ENCODE results near the gene TNN. TPM values are rescaled to one million over a fixed set of nuclear protein-coding genes. Genes with fewer than 3 reads are reported as not detected.

Gene TNN
- total RNA-seq, 2 donors from 2014 or later = 0.63 to 0.79 TPM

DNA sequence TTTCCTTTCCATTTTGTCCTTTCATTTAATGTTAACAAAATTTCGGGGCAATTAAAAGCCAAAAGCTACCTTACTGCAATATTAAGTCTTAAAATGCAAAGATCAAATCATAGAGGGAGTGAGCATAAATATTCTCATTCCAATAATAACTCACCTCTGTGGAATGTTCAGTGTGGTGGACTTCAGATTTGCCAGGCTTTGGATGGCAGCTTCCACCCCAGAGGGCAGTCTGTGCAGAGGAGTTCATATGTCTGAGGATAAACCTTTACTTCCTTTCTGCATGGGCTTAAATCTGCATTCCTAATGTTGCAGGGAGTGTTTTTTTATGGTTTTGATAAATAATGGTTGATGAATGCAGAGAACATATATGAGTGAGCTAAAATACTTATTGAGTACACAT, 108.6 kb downstream of the TNN start:
- no peak overlapping the region for H3K27ac ChIP-seq

DNA sequence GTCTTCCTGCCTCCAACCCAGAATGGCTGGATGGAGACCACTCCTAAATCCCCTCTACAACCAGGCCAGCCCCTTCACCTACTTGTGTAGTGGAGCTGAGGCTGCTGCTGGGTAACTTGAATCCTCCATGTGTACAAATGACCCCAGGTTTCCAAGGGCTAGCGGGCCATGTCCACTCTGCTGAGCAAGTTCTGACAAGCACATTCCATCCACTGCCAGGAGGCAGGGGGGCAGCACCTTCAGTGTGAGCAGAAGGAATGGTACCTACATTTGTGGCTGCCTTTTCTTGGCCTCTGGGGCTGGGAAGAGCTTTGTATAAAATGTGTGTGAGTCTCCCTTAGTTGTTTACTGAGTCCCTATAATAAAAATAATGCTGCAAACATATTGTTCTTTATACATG, 110.4 kb downstream of the TNN start:
- no peak overlapping the region for H3K27ac ChIP-seq
- H3K27me3 ChIP-seq = no peaks in the 10 kb centered on the region
- H3K4me1 ChIP-seq = peaks cover 0 to 14% of the 10 kb centered on the region in 2 donors
- peaks cover 16% of the 10 kb centered on the region for H3K36me3 ChIP-seq
- no peak for DNase-seq (ENCODE audit: low spot score)
- H3K4me3 ChIP-seq = no peak overlapping the region
- H3K9me3 ChIP-seq = no peaks in the 10 kb centered on the region
- TF ChIP-seq, protein P1, sequence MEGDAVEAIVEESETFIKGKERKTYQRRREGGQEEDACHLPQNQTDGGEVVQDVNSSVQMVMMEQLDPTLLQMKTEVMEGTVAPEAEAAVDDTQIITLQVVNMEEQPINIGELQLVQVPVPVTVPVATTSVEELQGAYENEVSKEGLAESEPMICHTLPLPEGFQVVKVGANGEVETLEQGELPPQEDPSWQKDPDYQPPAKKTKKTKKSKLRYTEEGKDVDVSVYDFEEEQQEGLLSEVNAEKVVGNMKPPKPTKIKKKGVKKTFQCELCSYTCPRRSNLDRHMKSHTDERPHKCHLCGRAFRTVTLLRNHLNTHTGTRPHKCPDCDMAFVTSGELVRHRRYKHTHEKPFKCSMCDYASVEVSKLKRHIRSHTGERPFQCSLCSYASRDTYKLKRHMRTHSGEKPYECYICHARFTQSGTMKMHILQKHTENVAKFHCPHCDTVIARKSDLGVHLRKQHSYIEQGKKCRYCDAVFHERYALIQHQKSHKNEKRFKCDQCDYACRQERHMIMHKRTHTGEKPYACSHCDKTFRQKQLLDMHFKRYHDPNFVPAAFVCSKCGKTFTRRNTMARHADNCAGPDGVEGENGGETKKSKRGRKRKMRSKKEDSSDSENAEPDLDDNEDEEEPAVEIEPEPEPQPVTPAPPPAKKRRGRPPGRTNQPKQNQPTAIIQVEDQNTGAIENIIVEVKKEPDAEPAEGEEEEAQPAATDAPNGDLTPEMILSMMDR (IDR thresholded peaks at IDR 0.05) = no peak

More for the DNA sequence above, 108.6 kb downstream of the TNN start:
- H3K36me3 ChIP-seq = peaks cover 16% of the 10 kb centered on the region
- no peaks in the 10 kb centered on the region for H3K27me3 ChIP-seq
- no peak for DNase-seq (ENCODE audit: low spot score)
- no peak overlapping the region for H3K4me3 ChIP-seq
- no peaks in the 10 kb centered on the region for H3K9me3 ChIP-seq
- H3K4me1 ChIP-seq = peaks cover 0 to 14% of the 10 kb centered on the region in 2 donors
- TF ChIP-seq, protein P1 (IDR thresholded peaks at IDR 0.05) = no peak

DNA sequence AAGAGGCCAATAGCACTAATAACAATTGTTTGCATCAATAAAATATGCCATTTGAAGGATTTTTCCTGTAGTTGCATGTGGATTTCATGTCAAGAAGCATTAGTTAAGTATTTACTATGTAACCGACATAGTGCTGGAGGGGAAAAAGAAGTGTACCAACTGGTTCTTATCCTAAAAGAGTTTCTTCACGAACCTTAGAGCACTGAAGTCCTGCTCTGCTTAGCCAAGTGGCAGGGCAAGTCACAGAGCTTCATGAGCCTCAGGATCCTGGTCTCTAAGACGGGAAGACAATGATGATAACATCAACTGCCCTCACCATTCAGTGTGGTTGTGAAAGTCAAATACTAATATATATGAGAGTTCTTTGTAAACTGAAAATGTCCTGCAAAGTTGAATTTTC, 110.8 kb downstream of the TNN start:
- TF ChIP-seq, protein P1 (IDR thresholded peaks at IDR 0.05) = no peak
- Histone ChIP-seq H3K4me3 (no peak overlapping the region), H3K36me3 (peaks cover 16% of the 10 kb centered on the region), H3K27me3 (no peaks in the 10 kb centered on the region), H3K27ac (no peak overlapping the region), H3K4me1 (peaks cover 0 to 14% of the 10 kb centered on the region in 2 donors), H3K9me3 (no peaks in the 10 kb centered on the region)
- DNase-seq (ENCODE audit: low spot score) = no peak

DNA sequence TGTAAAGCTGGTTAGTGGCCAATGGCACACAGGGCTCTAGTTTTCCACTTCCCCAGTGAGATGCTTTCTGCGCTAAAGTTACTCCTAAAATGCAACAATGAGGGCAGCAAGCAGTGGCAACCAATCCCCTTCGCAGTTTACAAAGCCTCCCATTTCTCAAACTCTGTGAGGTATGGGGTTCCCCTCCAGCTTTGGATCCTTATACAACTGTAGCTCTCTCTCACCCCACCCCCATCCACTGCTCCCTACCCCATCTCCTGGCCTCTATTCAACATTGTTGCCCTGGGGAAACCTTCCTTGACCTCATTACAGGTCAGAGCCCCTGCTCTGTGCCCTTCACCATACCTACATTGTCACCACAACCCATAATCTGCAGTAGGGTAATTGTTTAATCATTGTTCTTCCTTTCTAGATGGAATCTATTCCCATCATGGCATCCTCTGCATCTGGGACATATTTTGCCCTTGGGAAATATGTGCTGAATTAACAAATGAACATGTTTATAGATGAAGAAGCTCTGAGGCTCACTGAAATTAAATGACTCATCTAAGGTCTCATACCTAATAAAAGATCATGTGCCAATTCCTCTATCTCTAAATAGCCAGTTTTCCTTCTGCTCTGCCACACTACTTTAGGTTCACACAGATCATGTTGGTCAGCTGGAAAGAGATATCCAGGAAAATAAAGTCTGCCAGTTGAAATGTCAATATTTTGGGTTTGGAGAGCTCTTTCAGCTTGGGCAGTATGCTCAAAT, 112.4 kb downstream of the TNN start:
- Histone ChIP-seq H3K4me3 (no peak overlapping the region), H3K27me3 (no peaks in the 10 kb centered on the region), H3K27ac (no peak overlapping the region), H3K9me3 (no peaks in the 10 kb centered on the region), H3K36me3 (peaks cover 16% of the 10 kb centered on the region), H3K4me1 (peaks cover 0 to 9% of the 10 kb centered on the region in 2 donors)
- no peak for DNase-seq (ENCODE audit: low spot score)
- TF ChIP-seq, protein P1 (IDR thresholded peaks at IDR 0.05) = no peak

DNA sequence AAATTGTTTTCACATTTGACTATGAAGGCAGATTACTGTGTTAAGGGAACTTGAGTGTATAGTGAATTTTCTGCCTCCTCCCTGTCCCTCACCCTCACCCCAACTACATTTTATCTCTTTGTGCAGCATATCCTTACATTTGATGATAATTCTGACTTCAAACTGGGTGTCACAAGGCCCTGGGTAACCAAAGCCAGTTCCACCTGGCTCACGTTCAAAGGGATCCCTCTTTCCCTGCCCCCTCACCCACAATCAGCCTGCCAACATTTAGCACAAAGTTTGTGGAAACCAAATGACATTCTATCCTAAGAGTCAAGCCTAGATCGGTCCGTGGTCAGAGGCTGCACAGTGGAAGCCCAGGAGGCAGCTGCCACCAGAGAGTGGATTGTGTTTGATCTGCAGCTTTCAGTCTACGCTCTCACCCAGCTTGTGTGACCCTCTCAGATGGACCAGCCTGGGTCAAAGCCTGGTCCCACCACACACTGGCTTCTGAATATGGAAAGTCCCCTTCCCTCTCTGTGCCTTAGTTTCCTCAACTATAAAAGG, 114.6 kb downstream of the TNN start:
- no peak for DNase-seq (ENCODE audit: low spot score)
- Histone ChIP-seq H3K4me3 (no peak overlapping the region), H3K36me3 (peaks cover 10% of the 10 kb centered on the region), H3K27me3 (no peaks in the 10 kb centered on the region), H3K4me1 (peaks cover 0 to 29% of the 10 kb centered on the region in 2 donors), H3K9me3 (no peaks in the 10 kb centered on the region), H3K27ac (no peak overlapping the region)
- TF ChIP-seq, protein P1 (IDR thresholded peaks at IDR 0.05) = no peak
